Transverse colon (tissue), 3 donors: Measurements from ENCODE around the gene DPYD.

ENCODE experiments used
- CTCF ChIP-seq, 5 experiments: fragments of 200-600 bp in 3 of 5; fragments of 450-650 bp in 2 of 5; sonication (generic) in 3 of 5; IDR thresholded peaks; 1 replicate in 2 of 5; 2 replicates in 3 of 5; pipeline ENCODE4 v1.5.1; 2016 to 2017; ENCODE audit warnings: antibody characterized with exemption in 5 of 5, inconsistent platforms in 3 of 5, mild to moderate bottlenecking in 2 of 5, moderate library complexity in 1 of 5
- EP300 ChIP-seq: sonication (generic); formaldehyde crosslinking; IDR thresholded peaks from one replicate; pipeline ENCODE4 v1.6.1; 2017; ENCODE audit warnings: antibody characterized with exemption, low read depth

GRCh38 chr1:97577613-97578012 lies 343.2 kb downstream of the DPYD start:
- TF ChIP-seq CTCF (IDR thresholded peaks at IDR 0.05) (no peak), EP300 (no peak)
